HEK293T (cell line): ENCODE results near the gene IL5.
"Not testable (repeated sequence)": the region's sequence is repeated elsewhere in the genome, so short reads cannot be mapped to it uniquely, and the experiment has no call there.

Experiments
- CTCF ChIA-PET: fragments of 350-600 bp; formaldehyde crosslinking; extraction: SDS; loops from one replicate; lab custom pipeline; 2021; ENCODE audit warnings: antibody characterized with exemption, inconsistent platforms; lab: Yijun Ruan, JAX
- POLR2A ChIA-PET: fragments of 350-600 bp; formaldehyde crosslinking; extraction: SDS; loops from one replicate; lab custom pipeline; 2020; ENCODE audit warnings: antibody characterized with exemption, inconsistent platforms; lab: Yijun Ruan, JAX
- DNase-seq: peaks from one replicate; pipeline ENCODE4 v3.0.0; 2012; ENCODE audit warnings: mixed read lengths; ENCODE audit errors: extremely low spot score
- ARNT ChIP-seq: fragments of 450-650 bp; IDR thresholded peaks from 2 replicates; pipeline ENCODE4 v1.6.1; 2017; ENCODE audit warnings: mild to moderate bottlenecking
- BHLHE40 ChIP-seq: fragments of 450-650 bp; IDR thresholded peaks from 2 replicates; pipeline ENCODE4 v1.6.1; 2016; ENCODE audit warnings: mild to moderate bottlenecking, moderate library complexity, borderline replicate concordance
- CTBP1 ChIP-seq: fragments of 450-650 bp; IDR thresholded peaks from 2 replicates; pipeline ENCODE4 v1.6.1; 2016; ENCODE audit warnings: borderline replicate concordance
- ELF4 ChIP-seq: fragments of 450-650 bp; IDR thresholded peaks from 2 replicates; pipeline ENCODE4 v1.6.1; 2017; ENCODE audit warnings: antibody characterized with exemption
- FOXA1 ChIP-seq: fragments of 450-650 bp; IDR thresholded peaks from 2 replicates; pipeline ENCODE4 v1.6.1; 2016; ENCODE audit warnings: mild to moderate bottlenecking
- FOXK2 ChIP-seq: fragments of 450-650 bp; IDR thresholded peaks from 2 replicates; pipeline ENCODE4 v1.6.1; 2016; ENCODE audit warnings: mild to moderate bottlenecking
- FOXM1 ChIP-seq: fragments of 450-650 bp; IDR thresholded peaks from 2 replicates; pipeline ENCODE4 v1.6.1; 2017; ENCODE audit warnings: mild to moderate bottlenecking, borderline replicate concordance
- HDGF ChIP-seq: fragments of 450-650 bp; IDR thresholded peaks from 2 replicates; pipeline ENCODE4 v1.6.1; 2017; ENCODE audit warnings: antibody characterized with exemption, borderline replicate concordance
- L3MBTL2 ChIP-seq: fragments of 450-650 bp; conservative IDR thresholded peaks from 2 replicates; pipeline ENCODE4 v1.6.1; 2016; ENCODE audit warnings: mild to moderate bottlenecking
- LEF1 ChIP-seq: fragments of 450-650 bp; IDR thresholded peaks from 2 replicates; pipeline ENCODE4 v1.6.1; 2017; ENCODE audit warnings: mild to moderate bottlenecking, borderline replicate concordance
- NFRKB ChIP-seq: fragments of 450-650 bp; IDR thresholded peaks from 2 replicates; pipeline ENCODE4 v1.6.1; 2016; ENCODE audit warnings: mild to moderate bottlenecking, moderate library complexity
- SP1 ChIP-seq: fragments of 450-650 bp; IDR thresholded peaks from 2 replicates; pipeline ENCODE4 v1.6.1; 2017
- SUZ12 ChIP-seq: fragments of 450-650 bp; IDR thresholded peaks from 2 replicates; pipeline ENCODE4 v1.6.1; 2016; ENCODE audit warnings: mild to moderate bottlenecking
- TARDBP ChIP-seq: fragments of 450-650 bp; IDR thresholded peaks from 2 replicates; pipeline ENCODE4 v1.6.1; 2016
- ZNF384 ChIP-seq: fragments of 450-650 bp; IDR thresholded peaks from 2 replicates; pipeline ENCODE4 v1.6.1; 2016
- TF ChIP-seq, protein P1 (sequence below): fragments of 450-650 bp; IDR thresholded peaks from 2 replicates; pipeline ENCODE4 v1.6.1; 2016

The IL5 gene

DNA sequence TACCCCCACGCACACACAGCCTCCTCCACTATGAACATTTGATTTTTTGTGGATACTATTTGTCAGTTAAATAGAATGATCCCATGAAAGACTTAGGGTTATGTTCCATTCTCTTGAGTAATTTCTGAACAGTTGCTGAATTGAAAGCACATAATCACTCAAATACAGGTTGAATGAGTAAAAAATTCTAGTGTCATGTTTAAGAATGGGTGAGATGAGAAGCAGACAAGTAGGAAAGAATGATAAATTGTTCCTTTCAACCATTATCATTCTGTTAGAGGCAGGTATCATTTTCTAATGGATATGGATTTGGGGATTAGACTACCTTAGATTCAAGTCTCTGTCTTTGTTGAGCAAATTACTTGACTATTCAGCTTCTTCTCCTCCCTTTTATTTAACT lies 32.8 kb upstream of the IL5 start:
- CTCF ChIA-PET: no interaction called here
- no peak for DNase-seq
- TF ChIP-seq L3MBTL2: no peak
- no peak for TF ChIP-seq ZNF384
- no peak for TF ChIP-seq TARDBP
- no peak for TF ChIP-seq FOXM1
- no peak for TF ChIP-seq ARNT
- no peak for TF ChIP-seq FOXA1
- TF ChIP-seq NFRKB: no peak
- no peak for TF ChIP-seq LEF1
- TF ChIP-seq, protein P1, sequence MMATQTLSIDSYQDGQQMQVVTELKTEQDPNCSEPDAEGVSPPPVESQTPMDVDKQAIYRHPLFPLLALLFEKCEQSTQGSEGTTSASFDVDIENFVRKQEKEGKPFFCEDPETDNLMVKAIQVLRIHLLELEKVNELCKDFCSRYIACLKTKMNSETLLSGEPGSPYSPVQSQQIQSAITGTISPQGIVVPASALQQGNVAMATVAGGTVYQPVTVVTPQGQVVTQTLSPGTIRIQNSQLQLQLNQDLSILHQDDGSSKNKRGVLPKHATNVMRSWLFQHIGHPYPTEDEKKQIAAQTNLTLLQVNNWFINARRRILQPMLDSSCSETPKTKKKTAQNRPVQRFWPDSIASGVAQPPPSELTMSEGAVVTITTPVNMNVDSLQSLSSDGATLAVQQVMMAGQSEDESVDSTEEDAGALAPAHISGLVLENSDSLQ: no peak
- no peak for TF ChIP-seq FOXK2
- TF ChIP-seq SUZ12: no peak
- TF ChIP-seq HDGF: no peak
- TF ChIP-seq SP1: no peak
- no peak for TF ChIP-seq ELF4
- TF ChIP-seq CTBP1: no peak
- TF ChIP-seq BHLHE40: no peak
- POLR2A ChIA-PET: no interaction called here

DNA sequence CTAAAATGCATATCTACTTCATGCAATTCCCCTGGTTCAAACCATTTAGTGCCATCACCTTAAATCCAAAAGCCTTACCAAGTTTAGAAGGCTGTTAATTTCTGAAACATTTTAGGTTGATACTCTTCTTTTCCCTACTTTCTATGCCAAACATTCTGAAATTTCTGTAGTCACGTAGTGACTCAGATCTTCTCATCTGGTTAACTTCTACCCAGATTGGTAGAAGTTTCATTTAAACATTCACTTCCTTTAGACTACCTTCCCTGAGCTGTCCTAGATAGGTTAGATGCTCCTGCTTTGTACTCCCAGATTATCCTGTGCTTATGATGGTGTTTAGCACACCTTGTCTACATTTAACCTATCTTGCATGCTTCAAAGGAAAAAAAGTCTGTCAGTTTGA lies 23.3 kb upstream of the IL5 start:
- ChIA-PET POLR2A (interaction anchor here (1.1 kb wide), 1 partner anchor 10 kb away, joined by 3 read pairs; the partner anchor contains the start of gene RAD50), CTCF (no interaction called here)
- no peak for TF ChIP-seq TARDBP
- TF ChIP-seq BHLHE40: no peak
- no peak for TF ChIP-seq FOXM1
- no peak for TF ChIP-seq FOXK2
- TF ChIP-seq ELF4: no peak
- TF ChIP-seq SP1: no peak
- TF ChIP-seq FOXA1: no peak
- no peak for TF ChIP-seq NFRKB
- TF ChIP-seq ZNF384: no peak
- no peak for TF ChIP-seq LEF1
- no peak for TF ChIP-seq HDGF
- no peak for TF ChIP-seq ARNT
- TF ChIP-seq, protein P1: no peak
- no peak for TF ChIP-seq SUZ12
- TF ChIP-seq L3MBTL2: no peak
- no peak for TF ChIP-seq CTBP1

DNA sequence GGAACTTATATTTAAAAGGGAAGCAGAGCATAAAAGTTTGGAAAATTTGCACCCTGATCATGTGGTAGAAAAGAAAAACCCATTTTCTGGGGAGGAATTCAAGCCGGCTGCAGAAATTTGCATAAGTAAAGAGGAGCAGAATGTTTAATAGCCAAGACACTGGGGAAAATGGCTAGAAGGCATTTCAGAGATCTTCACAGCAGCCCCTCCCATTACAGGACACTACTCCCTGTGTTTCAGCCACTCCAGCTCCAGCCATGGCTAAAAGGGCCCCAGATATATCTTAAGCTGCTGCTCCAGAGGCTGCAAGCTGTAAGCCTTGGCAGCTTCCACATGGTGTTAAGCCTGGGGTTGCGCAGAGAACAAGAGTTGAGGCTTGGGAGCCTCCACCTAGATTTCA lies 21.2 kb upstream of the IL5 start:
- POLR2A ChIA-PET, CTCF ChIA-PET, DNase-seq: not testable (repeated sequence)

More for the DNA sequence above, 23.3 kb upstream of the IL5 start:
- DNase-seq: no peak

DNA sequence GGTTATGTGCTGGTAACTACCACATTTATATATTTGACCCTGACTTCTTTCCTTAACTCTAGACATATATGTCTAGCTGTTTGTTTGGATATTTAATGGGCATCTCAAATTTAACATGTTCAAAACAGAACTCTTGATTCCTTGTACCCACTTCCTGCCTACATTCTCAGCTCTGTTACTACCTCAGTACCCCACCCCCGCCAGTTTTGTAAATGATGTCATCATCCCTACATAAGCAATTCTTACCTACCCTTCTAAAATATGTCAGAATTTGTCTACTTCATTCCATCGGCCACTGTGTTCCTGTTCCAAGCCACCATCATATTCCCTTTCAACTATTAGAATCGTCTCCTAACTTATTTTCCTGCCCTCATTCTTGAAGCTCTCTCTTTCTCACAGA lies 18.3 kb upstream of the IL5 start:
- no peak for DNase-seq
- TF ChIP-seq FOXK2 (no peak), ELF4 (no peak), BHLHE40 (no peak), FOXM1 (no peak), NFRKB (no peak), L3MBTL2 (no peak), ZNF384 (no peak)
- POLR2A ChIA-PET: no interaction called here
- CTCF ChIA-PET: no interaction called here

DNA sequence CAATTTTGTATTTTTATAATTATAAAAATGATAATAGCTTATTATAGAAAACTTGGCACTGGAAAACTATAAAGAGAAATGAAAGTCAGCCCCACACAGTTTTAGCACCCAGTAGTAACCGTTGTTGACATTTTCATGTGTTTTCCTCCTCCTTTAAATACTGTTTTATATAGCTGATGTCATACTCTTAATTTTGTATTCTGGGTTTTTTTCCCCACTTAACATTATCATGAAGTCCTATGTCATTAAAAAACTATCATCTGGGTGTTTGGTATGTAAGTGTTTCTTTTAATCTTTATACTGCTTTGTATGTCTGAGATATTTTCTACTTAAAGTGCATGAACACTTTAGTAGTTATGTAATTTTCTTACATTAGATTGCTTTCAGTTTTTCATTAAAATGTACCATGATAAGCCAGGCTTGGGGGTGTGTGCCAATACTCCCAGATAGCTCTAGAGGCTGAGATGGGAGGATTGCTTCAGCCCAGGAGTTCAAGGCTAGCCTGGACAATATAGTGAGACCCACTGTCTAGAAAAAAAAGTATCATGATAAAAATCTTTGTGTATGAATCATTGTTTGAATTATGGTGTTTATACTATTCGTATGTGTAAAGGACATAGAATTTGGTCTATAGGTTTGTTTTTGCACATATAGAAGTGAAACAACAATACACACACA lies 16.2 kb upstream of the IL5 start:
- POLR2A ChIA-PET: no interaction called here
- no peak for DNase-seq
- TF ChIP-seq ELF4 (no peak), FOXM1 (no peak), SP1 (no peak), BHLHE40 (no peak), FOXA1 (no peak), LEF1 (no peak), HDGF (no peak), NFRKB (no peak), SUZ12 (no peak), ZNF384 (no peak), CTBP1 (no peak), TARDBP (no peak), FOXK2 (no peak), L3MBTL2 (no peak), ARNT (no peak)
- TF ChIP-seq, protein P1: no peak
- CTCF ChIA-PET: no interaction called here

DNA sequence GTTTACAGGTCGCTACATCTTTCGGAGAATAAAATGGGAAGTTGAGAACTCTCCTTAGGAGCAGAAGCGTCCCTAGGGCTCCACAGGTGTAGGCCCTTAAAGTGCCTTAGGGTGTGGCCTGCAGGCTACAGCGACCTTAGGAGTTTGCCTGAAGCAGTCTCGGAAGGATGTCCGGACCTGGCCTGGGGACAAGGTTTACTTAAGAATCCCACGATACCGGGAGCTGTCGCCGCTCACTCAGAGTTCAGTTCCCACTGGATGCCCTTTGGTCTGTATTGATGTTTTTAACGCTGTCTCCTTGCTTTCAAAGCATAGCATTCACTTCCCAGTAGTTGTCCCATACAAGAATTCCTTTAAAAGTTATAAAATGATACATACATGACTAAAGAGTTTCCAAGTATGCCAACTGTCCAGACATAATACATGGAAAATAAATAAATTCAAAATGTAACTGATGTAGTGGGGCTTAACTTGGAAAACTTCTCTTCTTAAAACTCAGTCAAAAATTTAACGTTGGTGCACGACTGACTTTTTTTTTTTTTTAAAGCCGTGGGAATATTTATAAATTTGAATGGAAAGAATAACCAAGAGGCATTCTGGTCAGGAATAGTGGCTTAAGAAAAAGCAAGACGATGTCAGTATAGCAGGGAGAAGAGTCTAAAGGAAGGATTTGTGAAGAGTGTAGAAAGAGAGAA lies 14.3 kb upstream of the IL5 start:
- ChIA-PET CTCF (no interaction called here), POLR2A (interaction anchor here (0.6 to 1.7 kb wide), 12 partner anchors 16 to 810 kb away, joined by 3 to 6 read pairs (median 5); partner anchors contain the start of genes KIF3A and UQCRQ)
- peak; percentile 33 for DNase-seq
- TF ChIP-seq CTBP1 (no peak), ZNF384 (peak; percentile 60)
